WTC11 (cell line): ENCODE data around the gene HDLBP. TPM values are rescaled to one million over a fixed set of nuclear protein-coding genes. Genes with fewer than 3 reads are reported as not detected.

Experiments
- AFF4 ChIP-seq: sonication (generic); formaldehyde crosslinking; IDR thresholded peaks from 2 replicates; pipeline ENCODE4 v1.8.1; 2023; ENCODE audit warnings: mild to moderate bottlenecking, missing genetic modification reagents, borderline replicate concordance
- CBFB ChIP-seq: sonication (generic); formaldehyde crosslinking; IDR thresholded peaks from 2 replicates; pipeline ENCODE4 v1.8.1; 2022; ENCODE audit warnings: mild to moderate bottlenecking, low read depth, missing genetic modification reagents
- E2F5 ChIP-seq: sonication (generic); formaldehyde crosslinking; IDR thresholded peaks from 2 replicates; pipeline ENCODE4 v1.8.1; 2022; ENCODE audit warnings: mild to moderate bottlenecking, moderate library complexity, missing genetic modification reagents
- EMX1 ChIP-seq: fragments of 250-450 bp; sonication (Bioruptor Pico); IDR thresholded peaks from 2 replicates; pipeline ENCODE4 v1.8.0; 2021; ENCODE audit warnings: mild to moderate bottlenecking
- FOXK1 ChIP-seq: sonication (generic); formaldehyde crosslinking; IDR thresholded peaks from 2 replicates; pipeline ENCODE4 v1.8.0; 2022; ENCODE audit warnings: mild to moderate bottlenecking, moderate library complexity, missing genetic modification reagents
- FOXP4 ChIP-seq: sonication (generic); formaldehyde crosslinking; IDR thresholded peaks from 2 replicates; pipeline ENCODE4 v1.8.0; 2022; ENCODE audit warnings: mild to moderate bottlenecking, missing genetic modification reagents
- IRF1 ChIP-seq: sonication (generic); formaldehyde crosslinking; IDR thresholded peaks from 2 replicates; pipeline ENCODE4 v1.8.0; 2023; ENCODE audit warnings: missing genetic modification reagents
- KAT7 ChIP-seq: sonication (generic); formaldehyde crosslinking; IDR thresholded peaks from 2 replicates; pipeline ENCODE4 v1.8.1; 2023; ENCODE audit warnings: missing genetic modification reagents, mild to moderate bottlenecking, borderline replicate concordance
- MYBL2 ChIP-seq: sonication (generic); formaldehyde crosslinking; IDR thresholded peaks from 2 replicates; pipeline ENCODE4 v1.8.1; 2023; ENCODE audit warnings: mild to moderate bottlenecking, moderate library complexity, missing genetic modification reagents
- NFATC4 ChIP-seq: fragments of 250-450 bp; sonication (Bioruptor Pico); IDR thresholded peaks from 2 replicates; pipeline ENCODE4 v1.9.0; 2021; ENCODE audit warnings: mild to moderate bottlenecking
- NR3C1 ChIP-seq: sonication (generic); formaldehyde crosslinking; conservative IDR thresholded peaks from 2 replicates; pipeline ENCODE4 v1.8.1; 2023; ENCODE audit warnings: low read depth, mild to moderate bottlenecking, missing genetic modification reagents
- OVOL2 ChIP-seq: fragments of 250-450 bp; sonication (Bioruptor Pico); IDR thresholded peaks from 2 replicates; pipeline ENCODE4 v1.9.0; 2021; ENCODE audit warnings: mild to moderate bottlenecking, borderline replicate concordance
- RORB ChIP-seq: fragments of 250-450 bp; sonication (Bioruptor Pico); IDR thresholded peaks from 2 replicates; pipeline ENCODE4 v1.9.0; 2021; ENCODE audit warnings: mild to moderate bottlenecking
- SP1 ChIP-seq: sonication (generic); formaldehyde crosslinking; conservative IDR thresholded peaks from 2 replicates; pipeline ENCODE4 v1.8.1; 2022; ENCODE audit warnings: missing genetic modification reagents
- STAT6 ChIP-seq: sonication (generic); formaldehyde crosslinking; conservative IDR thresholded peaks from 2 replicates; pipeline ENCODE4 v1.8.1; 2023; ENCODE audit warnings: mild to moderate bottlenecking, low read depth, missing genetic modification reagents, moderate library complexity
- TEAD1 ChIP-seq: sonication (generic); formaldehyde crosslinking; IDR thresholded peaks from 2 replicates; pipeline ENCODE4 v1.8.0; 2022; ENCODE audit warnings: mild to moderate bottlenecking, missing genetic modification reagents
- ZBTB21 ChIP-seq: sonication (generic); formaldehyde crosslinking; IDR thresholded peaks from 2 replicates; pipeline ENCODE4 v1.8.1; 2023; ENCODE audit warnings: mild to moderate bottlenecking, missing genetic modification reagents, borderline replicate concordance
- ZBTB43 ChIP-seq: sonication (generic); formaldehyde crosslinking; IDR thresholded peaks from 2 replicates; pipeline ENCODE4 v1.8.1; 2023; ENCODE audit warnings: mild to moderate bottlenecking, missing genetic modification reagents
- ZNF232 ChIP-seq: sonication (generic); formaldehyde crosslinking; IDR thresholded peaks from 2 replicates; pipeline ENCODE4 v1.8.0; 2022; ENCODE audit warnings: mild to moderate bottlenecking, missing genetic modification reagents
- ZNF281 ChIP-seq: sonication (generic); formaldehyde crosslinking; IDR thresholded peaks from 2 replicates; pipeline ENCODE4 v1.8.0; 2023; ENCODE audit warnings: mild to moderate bottlenecking, missing genetic modification reagents
- total RNA-seq: library from RNA; stranded (reverse); gene quantifications from 3 replicates; pipeline ENCODE4 v1.2.3, GENCODE V29; 2021

The HDLBP gene
- total RNA-seq, 1 experiment from 2014 or later = 368 TPM

- TF ChIP-seq FOXP4 (CRISPR knock-in tag) (peak; percentile 54; the same call in 1 of the 2 replicates), KAT7 (CRISPR knock-in tag) (no peak), OVOL2 (CRISPR knock-in tag) (no peak), SP1 (CRISPR knock-in tag) (peak; percentile 88), IRF1 (CRISPR knock-in tag) (0 out of 2 replicates have a peak, but pooled peaks have one; percentile 35), AFF4 (CRISPR knock-in tag) (0 out of 2 replicates have a peak, but pooled peaks have one; percentile 20), ZBTB21 (CRISPR knock-in tag) (0 out of 2 replicates have a peak, but pooled peaks have one; percentile 22), MYBL2 (CRISPR knock-in tag) (peak; percentile 53), EMX1 (CRISPR knock-in tag) (no peak; the same call in 1 of the 2 replicates), NFATC4 (CRISPR knock-in tag) (0 out of 2 replicates have a peak, but pooled peaks have one; percentile 42), STAT6 (CRISPR knock-in tag) (no peak), RORB (CRISPR knock-in tag) (no peak), TEAD1 (CRISPR knock-in tag) (peak; percentile 68; the same call in 1 of the 2 replicates), ZNF281 (no peak; the same call in 1 of the 2 replicates), ZBTB43 (CRISPR knock-in tag) (peak; percentile 35; the same call in 1 of the 2 replicates), E2F5 (CRISPR knock-in tag) (peak; percentile 77; the same call in 1 of the 2 replicates), FOXK1 (peak; percentile 15), NR3C1 (CRISPR knock-in tag) (no peak), CBFB (CRISPR knock-in tag) (0 out of 2 replicates have a peak, but pooled peaks have one; percentile 41), ZNF232 (CRISPR knock-in tag) (0 out of 2 replicates have a peak, but pooled peaks have one; percentile 72)
These were observed at the start of gene HDLBP (continued) for GRCh38 chr2:241315093-241315878.
